Loucy (cell line): ENCODE measurements around the gene PFKFB3.

Experiments used
- CTCF ChIP-seq: fragments of 200-600 bp; sonication (generic); conservative IDR thresholded peaks from 2 replicates; pipeline ENCODE4 v1.5.1; 2014; ENCODE audit warnings: mild to moderate bottlenecking, antibody characterized with exemption, low read length
- EZH2phosphoT487 ChIP-seq: fragments of 200-600 bp; IDR thresholded peaks from 2 replicates; pipeline ENCODE4 v1.6.1; 2018; ENCODE audit warnings: antibody characterized with exemption, mild to moderate bottlenecking, moderate library complexity, borderline replicate concordance

- TF ChIP-seq CTCF = no peak
- no peak for TF ChIP-seq EZH2phosphoT487
Measured at GRCh38 chr10:6221971-6222751, 19.4 kb downstream of the PFKFB3 start.
